Measurements from ENCODE around the gene PIP. TPM values are rescaled to one million over a fixed set of nuclear protein-coding genes. Genes with fewer than 3 reads are reported as not detected.
"Not testable (repeated sequence)": the region's sequence is repeated elsewhere in the genome, so short reads cannot be mapped to it uniquely, and the experiment has no call there.

The PIP gene
- total and polyA plus RNA-seq, 7 experiments from 2014 or later: not detected

GRCh38 chr7:143171697-143172096, 39.8 kb downstream of the PIP start:
- H3K27me3 ChIP-seq (ENCODE audit: control insufficient read depth in 2 of 2, insufficient read depth in 2 of 2, low read length in 2 of 2): no peaks in the 10 kb centered on the region
- H3K27me3 Mint-ChIP-seq: peaks cover 6 to 29% (median 18%) of the 10 kb centered on the region in 5 donors
- ChIA-PET POLR2A (no interaction called here), CTCF (interaction anchor here (0.6 kb wide), 1 partner anchor 169 kb away, joined by 3 read pairs; no protein-coding TSS in a partner anchor)
- peaks cover 0 to 6% (median 0%) of the 10 kb centered on the region in 5 donors for H3K36me3 Mint-ChIP-seq
- H3K27ac Mint-ChIP-seq: no peak overlapping the region
- H3K4me3 Mint-ChIP-seq: no peak overlapping the region
- DNase-seq: no peak
- intact Hi-C loops (cut with micrococcal nuclease): no loop called here
- no peaks in the 10 kb centered on the region for H3K9me3 ChIP-seq (ENCODE audit: control insufficient read depth in 2 of 3, low read length in 3 of 3)
- H3K9me3 Mint-ChIP-seq: peaks cover 0 to 11% (median 2%) of the 10 kb centered on the region in 11 donors
- H3K4me1 ChIP-seq (ENCODE audit: control insufficient read depth in 2 of 2, insufficient read depth in 2 of 2, low read length in 2 of 2): no peaks in the 10 kb centered on the region
- no peak overlapping the region for H3K27ac ChIP-seq (ENCODE audit: low read depth, low read length)
- ATAC-seq: no peak
- no peak overlapping the region for H3K4me3 ChIP-seq (ENCODE audit: low read length)
- H3K4me1 Mint-ChIP-seq: no peaks in the 10 kb centered on the region
- no peaks in the 10 kb centered on the region for H3K36me3 ChIP-seq (ENCODE audit: control insufficient read depth in 2 of 3, insufficient read depth in 3 of 3, low read length in 3 of 3)

GRCh38 chr7:143172354-143172753, 40.5 kb downstream of the PIP start:
- H3K27ac Mint-ChIP-seq: no peak overlapping the region
- Histone ChIP-seq H3K27me3 (ENCODE audit: control insufficient read depth in 2 of 2, insufficient read depth in 2 of 2, low read length in 2 of 2) (no peaks in the 10 kb centered on the region), H3K36me3 (ENCODE audit: control insufficient read depth in 2 of 3, insufficient read depth in 3 of 3, low read length in 3 of 3) (no peaks in the 10 kb centered on the region), H3K9me3 (ENCODE audit: control insufficient read depth in 2 of 3, low read length in 3 of 3) (peaks cover 0 to 2% (median 0%) of the 10 kb centered on the region in 3 experiments), H3K4me3 (ENCODE audit: low read length) (no peak overlapping the region), H3K4me1 (ENCODE audit: control insufficient read depth in 2 of 2, insufficient read depth in 2 of 2, low read length in 2 of 2) (no peaks in the 10 kb centered on the region), H3K27ac (ENCODE audit: low read depth, low read length) (no peak overlapping the region)
- DNase-seq: no peak
- ChIA-PET POLR2A (no interaction called here), CTCF (no interaction called here)
- H3K27me3 Mint-ChIP-seq: peaks cover 6 to 29% (median 17%) of the 10 kb centered on the region in 5 donors
- H3K9me3 Mint-ChIP-seq: peaks cover 0 to 8% (median 3%) of the 10 kb centered on the region in 11 donors
- intact Hi-C loops (cut with micrococcal nuclease): no loop called here
- no peaks in the 10 kb centered on the region for H3K4me1 Mint-ChIP-seq
- H3K4me3 Mint-ChIP-seq: no peak overlapping the region
- peaks cover 0 to 4% (median 0%) of the 10 kb centered on the region in 5 donors for H3K36me3 Mint-ChIP-seq
- ATAC-seq: no peak

- no peaks in the 10 kb centered on the region for H3K4me1 ChIP-seq (ENCODE audit: control insufficient read depth in 2 of 2, insufficient read depth in 2 of 2, low read length in 2 of 2)
- H3K36me3 ChIP-seq (ENCODE audit: control insufficient read depth in 2 of 3, insufficient read depth in 3 of 3, low read length in 3 of 3): no peaks in the 10 kb centered on the region
- no peak overlapping the region for H3K4me3 Mint-ChIP-seq
- H3K27ac Mint-ChIP-seq: no peak overlapping the region
- H3K9me3 ChIP-seq (ENCODE audit: control insufficient read depth in 2 of 3, low read length in 3 of 3): peaks cover 0 to 16% (median 0%) of the 10 kb centered on the region in 3 experiments
- POLR2A ChIA-PET: no interaction called here
- no peak overlapping the region for H3K27ac ChIP-seq (ENCODE audit: low read depth, low read length)
- peaks cover 0 to 7% (median 0%) of the 10 kb centered on the region in 5 donors for H3K36me3 Mint-ChIP-seq
- ATAC-seq (no peak), DNase-seq (no peak)
- CTCF ChIA-PET: no interaction called here
- intact Hi-C loops (cut with micrococcal nuclease): no loop called here
- H3K27me3 Mint-ChIP-seq: peaks cover 0 to 22% (median 6%) of the 10 kb centered on the region in 5 donors
- no peak overlapping the region for H3K4me3 ChIP-seq (ENCODE audit: low read length)
- H3K27me3 ChIP-seq (ENCODE audit: control insufficient read depth in 2 of 2, insufficient read depth in 2 of 2, low read length in 2 of 2): no peaks in the 10 kb centered on the region
- H3K9me3 Mint-ChIP-seq: peaks cover 4 to 33% (median 16%) of the 10 kb centered on the region in 11 donors
- no peaks in the 10 kb centered on the region for H3K4me1 Mint-ChIP-seq
Measured at GRCh38 chr7:143176128-143176527, 44.3 kb downstream of the PIP start.

- H3K4me3 ChIP-seq (ENCODE audit: low read length): no peak overlapping the region
- H3K27ac ChIP-seq (ENCODE audit: low read depth, low read length): no peak overlapping the region
- no peaks in the 10 kb centered on the region for H3K27me3 ChIP-seq (ENCODE audit: control insufficient read depth in 2 of 2, insufficient read depth in 2 of 2, low read length in 2 of 2)
- DNase-seq: no peak
- Mint-ChIP-seq H3K27me3 (peaks cover 5 to 23% (median 7%) of the 10 kb centered on the region in 5 donors), H3K27ac (no peak overlapping the region), H3K36me3 (peaks cover 0 to 12% (median 0%) of the 10 kb centered on the region in 5 donors), H3K4me1 (no peaks in the 10 kb centered on the region), H3K4me3 (no peak overlapping the region), H3K9me3 (peaks cover 4 to 38% (median 18%) of the 10 kb centered on the region in 11 donors)
- ChIA-PET POLR2A (no interaction called here), CTCF (no interaction called here)
- peaks cover 0 to 16% (median 0%) of the 10 kb centered on the region in 3 experiments for H3K9me3 ChIP-seq (ENCODE audit: control insufficient read depth in 2 of 3, low read length in 3 of 3)
- intact Hi-C loops (cut with micrococcal nuclease): no loop called here
- no peaks in the 10 kb centered on the region for H3K4me1 ChIP-seq (ENCODE audit: control insufficient read depth in 2 of 2, insufficient read depth in 2 of 2, low read length in 2 of 2)
- ATAC-seq: no peak
- no peaks in the 10 kb centered on the region for H3K36me3 ChIP-seq (ENCODE audit: control insufficient read depth in 2 of 3, insufficient read depth in 3 of 3, low read length in 3 of 3)
Measured at GRCh38 chr7:143177374-143178119, 45.7 kb downstream of the PIP start.

- ATAC-seq: not testable (repeated sequence)
- H3K36me3 Mint-ChIP-seq: peaks cover 0 to 12% (median 0%) of the 10 kb centered on the region in 5 donors
Measured at GRCh38 chr7:143180771-143181170, 48.9 kb downstream of the PIP start.

GRCh38 chr7:143181349-143181748, 49.5 kb downstream of the PIP start:
- no peak for ATAC-seq
- H3K27ac ChIP-seq (ENCODE audit: low read depth, low read length): no peak overlapping the region
- Mint-ChIP-seq H3K27ac (no peak overlapping the region), H3K27me3 (peaks cover 14 to 31% (median 25%) of the 10 kb centered on the region in 5 donors), H3K9me3 (peaks cover 4 to 38% (median 18%) of the 10 kb centered on the region in 11 donors), H3K4me1 (no peaks in the 10 kb centered on the region), H3K4me3 (no peak overlapping the region), H3K36me3 (peaks cover 0 to 12% (median 0%) of the 10 kb centered on the region in 5 donors)
- ChIA-PET CTCF (interaction anchor here (0.5 kb wide), 1 partner anchor 300 kb away, joined by 3 read pairs; no protein-coding TSS in a partner anchor), POLR2A (no interaction called here)
- peaks cover 0 to 16% (median 0%) of the 10 kb centered on the region in 3 experiments for H3K9me3 ChIP-seq (ENCODE audit: control insufficient read depth in 2 of 3, low read length in 3 of 3)
- H3K4me3 ChIP-seq (ENCODE audit: low read length): no peak overlapping the region
- no peaks in the 10 kb centered on the region for H3K27me3 ChIP-seq (ENCODE audit: control insufficient read depth in 2 of 2, insufficient read depth in 2 of 2, low read length in 2 of 2)
- no peak for DNase-seq
- intact Hi-C loops (cut with micrococcal nuclease): no loop called here
- H3K4me1 ChIP-seq (ENCODE audit: control insufficient read depth in 2 of 2, insufficient read depth in 2 of 2, low read length in 2 of 2): no peaks in the 10 kb centered on the region
- no peaks in the 10 kb centered on the region for H3K36me3 ChIP-seq (ENCODE audit: control insufficient read depth in 2 of 3, insufficient read depth in 3 of 3, low read length in 3 of 3)

More at GRCh38 chr7:143180771-143181170, 48.9 kb downstream of the PIP start:
- Mint-ChIP-seq H3K27me3 (peaks cover 10 to 30% (median 20%) of the 10 kb centered on the region in 5 donors), H3K9me3 (peaks cover 4 to 38% (median 18%) of the 10 kb centered on the region in 11 donors)
- H3K4me1 Mint-ChIP-seq; H3K4me3 Mint-ChIP-seq; DNase-seq; POLR2A ChIA-PET; H3K27ac ChIP-seq (ENCODE audit: low read depth, low read length); H3K27me3 ChIP-seq (ENCODE audit: control insufficient read depth in 2 of 2, insufficient read depth in 2 of 2, low read length in 2 of 2); H3K4me1 ChIP-seq (ENCODE audit: control insufficient read depth in 2 of 2, insufficient read depth in 2 of 2, low read length in 2 of 2); intact Hi-C loops (cut with micrococcal nuclease); H3K27ac Mint-ChIP-seq; H3K4me3 ChIP-seq (ENCODE audit: low read length); H3K36me3 ChIP-seq (ENCODE audit: control insufficient read depth in 2 of 3, insufficient read depth in 3 of 3, low read length in 3 of 3): not testable (repeated sequence)
- CTCF ChIA-PET: interaction anchor here (0.5 kb wide), 1 partner anchor 300 kb away, joined by 3 read pairs; no protein-coding TSS in a partner anchor
- peaks cover 0 to 16% (median 0%) of the 10 kb centered on the region in 3 experiments for H3K9me3 ChIP-seq (ENCODE audit: control insufficient read depth in 2 of 3, low read length in 3 of 3)

Measured in naive thymus-derived CD4-positive, alpha-beta T cell (primary cell).